NCI-H146 (cell line): ENCODE measurements around the gene MAGI1.

Experiments
- DNase-seq: peaks from one replicate; lab custom pipeline; 2025; lab: John Stamatoyannopoulos, UW

The MAGI1 gene

GRCh38 chr3:65305836-65306235 is 732.9 kb downstream of the MAGI1 start:
- DNase-seq = no peak
